Measurements from ENCODE around the gene LAMC3.
"Not testable (repeated sequence)": the region's sequence is repeated elsewhere in the genome, so short reads cannot be mapped to it uniquely, and the experiment has no call there.

The LAMC3 gene

GRCh38 chr9:131097126-131097947 lies 88.4 kb downstream of the LAMC3 start:
- no peak for DNase-seq (ENCODE audit: low spot score)

DNA sequence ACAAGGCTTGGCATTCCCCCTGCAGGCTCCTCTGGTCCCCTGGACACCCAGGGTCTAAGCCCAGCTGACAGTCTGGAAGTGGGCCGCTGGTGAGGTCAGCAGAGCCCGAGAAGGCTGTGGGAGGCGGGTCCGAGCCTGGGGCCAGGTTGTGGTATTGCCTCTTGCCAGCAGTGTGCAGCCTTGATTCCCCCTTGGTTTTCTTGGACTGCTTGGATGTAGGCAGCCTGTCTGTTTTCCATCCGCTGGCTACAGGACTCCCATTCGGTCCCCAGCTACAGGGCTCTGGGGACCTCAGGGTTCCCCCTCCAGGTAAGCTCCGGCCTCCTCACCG lies 88.9 kb downstream of the LAMC3 start:
- no peak for DNase-seq (ENCODE audit: low spot score)

DNA sequence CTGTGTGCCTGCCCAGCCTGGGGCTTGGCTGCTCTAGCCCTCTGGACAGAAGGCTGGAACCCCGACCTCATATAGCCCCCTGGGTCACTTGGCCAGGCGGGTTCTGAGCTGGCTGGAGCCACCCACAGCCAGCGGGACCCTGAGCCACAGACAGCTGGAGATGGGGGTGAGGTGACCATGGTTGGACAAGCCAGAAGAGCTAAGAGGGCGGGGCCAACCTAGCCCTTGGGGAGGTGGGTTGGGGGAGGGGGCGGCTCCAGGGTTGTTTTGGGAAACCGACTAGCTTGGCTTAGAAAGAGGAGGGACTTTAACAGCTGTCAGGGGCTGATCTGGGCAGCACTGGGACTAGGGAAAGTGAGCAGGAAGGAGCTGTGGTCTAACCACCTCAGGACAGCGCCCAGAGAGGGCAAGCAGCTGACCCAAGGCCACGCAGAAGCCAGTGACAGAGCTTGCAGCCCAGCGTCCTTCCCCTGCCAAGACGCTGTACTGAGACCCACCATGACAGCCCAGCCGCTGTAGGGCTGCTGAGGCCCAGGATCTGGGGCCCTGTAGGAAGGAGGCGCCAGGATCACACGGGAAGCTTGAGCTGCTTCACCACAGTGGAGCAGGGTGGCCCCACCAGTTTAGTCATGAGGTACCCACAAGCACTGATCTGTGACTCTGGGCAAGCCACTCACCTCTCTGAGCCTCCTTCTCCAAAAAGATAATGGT lies 89.6 kb downstream of the LAMC3 start:
- no peak for DNase-seq (ENCODE audit: low spot score)

DNA sequence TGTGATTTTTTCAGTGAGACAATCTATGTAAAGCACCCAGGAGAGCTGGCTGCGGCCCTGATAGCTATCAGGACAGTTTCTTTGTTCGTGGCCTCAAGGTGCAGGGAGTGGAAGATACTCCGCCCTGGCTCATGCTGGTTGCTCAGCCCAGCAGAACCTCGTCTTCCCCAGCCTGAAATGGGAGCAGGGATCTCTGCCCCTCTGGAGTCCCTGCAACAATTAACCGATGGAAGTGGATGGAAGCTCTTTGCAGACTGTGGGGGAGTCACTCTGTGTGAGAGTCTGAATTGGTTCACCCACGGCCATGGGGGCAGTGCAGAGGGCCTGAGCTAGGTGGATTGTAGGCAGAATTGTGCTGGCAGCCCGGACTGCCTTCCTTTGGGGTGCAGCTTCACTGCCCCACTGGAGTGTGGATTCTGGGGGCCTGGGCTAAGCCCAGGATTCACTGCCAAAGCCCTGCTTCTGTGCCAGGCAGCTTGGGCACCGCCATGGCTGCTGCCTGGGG lies 90.2 kb downstream of the LAMC3 start:
- DNase-seq (ENCODE audit: low spot score) = no peak

DNA sequence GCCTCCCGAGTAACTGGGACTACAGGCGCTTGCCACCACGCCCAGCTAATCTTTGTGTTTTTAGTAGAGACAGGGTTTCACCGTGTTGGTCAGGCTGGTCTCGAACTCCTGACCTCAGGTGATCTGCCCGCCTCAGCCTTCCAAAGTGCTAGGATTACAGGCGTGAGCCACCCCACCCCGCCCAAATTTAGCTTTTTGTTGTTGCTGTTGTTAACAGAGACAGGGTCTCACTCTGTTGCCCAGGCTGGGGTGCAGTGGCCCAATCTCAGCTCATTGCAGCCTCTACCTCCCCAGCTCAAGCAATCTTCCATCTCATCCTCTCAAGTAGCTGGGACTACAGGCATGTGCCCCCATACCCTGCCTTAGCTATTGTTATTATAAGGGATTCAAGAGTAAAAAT lies 90.9 kb downstream of the LAMC3 start:
- DNase-seq (ENCODE audit: low spot score) = not testable (repeated sequence)

GRCh38 chr9:131100445-131100844 lies 91.5 kb downstream of the LAMC3 start:
- DNase-seq (ENCODE audit: low spot score) = no peak

DNA sequence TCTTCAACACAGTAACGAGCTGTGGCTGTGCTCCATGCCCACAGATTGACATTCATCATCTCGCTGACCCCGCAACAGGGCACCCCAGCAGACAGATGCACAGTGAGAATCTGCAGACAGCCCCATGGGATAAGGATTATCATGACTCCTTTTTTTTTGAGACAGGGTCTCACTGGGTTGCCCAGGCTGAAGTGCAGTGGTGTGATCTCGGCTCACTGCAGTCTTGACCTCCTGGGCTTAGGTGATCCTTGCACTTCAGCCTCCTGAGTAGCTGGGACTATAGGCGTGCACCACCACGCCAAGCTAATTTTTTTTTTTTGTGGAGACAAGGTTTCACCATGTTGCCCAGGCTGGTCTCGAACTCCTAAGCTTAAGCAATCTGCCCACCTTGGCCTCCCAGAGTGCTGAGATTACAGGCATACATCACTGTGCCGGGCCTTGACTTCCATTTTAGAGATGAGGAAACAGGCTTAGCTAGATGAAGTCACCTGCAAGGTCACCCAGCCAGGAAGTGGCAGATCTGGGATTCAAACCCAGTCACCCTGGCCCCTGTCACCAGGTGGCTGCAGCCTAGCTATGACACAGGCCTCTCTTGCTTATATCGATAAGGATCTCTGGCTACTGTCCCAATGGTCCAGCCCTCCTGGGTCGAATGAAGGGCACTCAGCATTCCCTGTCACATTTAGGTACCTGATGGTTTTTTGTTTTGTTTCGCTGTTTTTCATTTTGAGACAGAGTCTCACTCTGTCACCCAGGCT lies 92.4 kb downstream of the LAMC3 start:
- DNase-seq (ENCODE audit: low spot score) = no peak

- no peak for DNase-seq (ENCODE audit: low spot score)
Measured at GRCh38 chr9:131103024-131103423, 94.0 kb downstream of the LAMC3 start.

- no peak for DNase-seq (ENCODE audit: low spot score)
Measured at GRCh38 chr9:131103535-131103934, 94.6 kb downstream of the LAMC3 start.

- DNase-seq (ENCODE audit: low spot score) = no peak
Measured at GRCh38 chr9:131104016-131104740, 95.2 kb downstream of the LAMC3 start.

- DNase-seq (ENCODE audit: low spot score) = no peak
Measured at GRCh38 chr9:131105952-131106351, 97.0 kb downstream of the LAMC3 start.

GRCh38 chr9:131107760-131108159 lies 98.8 kb downstream of the LAMC3 start:
- DNase-seq (ENCODE audit: low spot score) = no peak

GRCh38 chr9:131111186-131111853 lies 102.3 kb downstream of the LAMC3 start:
- no peak for DNase-seq (ENCODE audit: low spot score)

DNA sequence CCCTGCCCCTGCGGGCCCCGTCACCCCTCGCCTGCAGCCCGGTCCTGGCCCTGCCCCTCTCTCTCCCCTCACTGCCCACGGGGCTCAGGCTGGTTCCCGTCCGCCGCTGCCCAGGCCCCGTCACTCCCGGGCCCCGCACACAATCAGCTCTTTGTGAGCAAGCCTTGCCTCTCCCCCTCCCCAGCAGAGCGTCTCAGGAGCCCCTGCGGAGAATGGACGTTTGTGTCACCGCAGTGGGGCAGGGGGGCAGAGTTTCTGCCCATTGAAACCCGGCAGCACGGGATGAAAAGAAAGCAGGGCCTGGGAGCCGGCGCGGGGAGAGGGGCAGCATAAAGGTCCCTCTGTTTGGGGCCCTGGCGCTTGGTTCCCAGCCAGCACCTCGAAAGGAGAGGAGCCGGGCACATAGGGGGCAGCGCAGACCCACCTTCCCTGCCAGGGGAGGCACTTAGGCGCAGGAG lies 102.9 kb downstream of the LAMC3 start:
- DNase-seq (ENCODE audit: low spot score) = no peak

DNA sequence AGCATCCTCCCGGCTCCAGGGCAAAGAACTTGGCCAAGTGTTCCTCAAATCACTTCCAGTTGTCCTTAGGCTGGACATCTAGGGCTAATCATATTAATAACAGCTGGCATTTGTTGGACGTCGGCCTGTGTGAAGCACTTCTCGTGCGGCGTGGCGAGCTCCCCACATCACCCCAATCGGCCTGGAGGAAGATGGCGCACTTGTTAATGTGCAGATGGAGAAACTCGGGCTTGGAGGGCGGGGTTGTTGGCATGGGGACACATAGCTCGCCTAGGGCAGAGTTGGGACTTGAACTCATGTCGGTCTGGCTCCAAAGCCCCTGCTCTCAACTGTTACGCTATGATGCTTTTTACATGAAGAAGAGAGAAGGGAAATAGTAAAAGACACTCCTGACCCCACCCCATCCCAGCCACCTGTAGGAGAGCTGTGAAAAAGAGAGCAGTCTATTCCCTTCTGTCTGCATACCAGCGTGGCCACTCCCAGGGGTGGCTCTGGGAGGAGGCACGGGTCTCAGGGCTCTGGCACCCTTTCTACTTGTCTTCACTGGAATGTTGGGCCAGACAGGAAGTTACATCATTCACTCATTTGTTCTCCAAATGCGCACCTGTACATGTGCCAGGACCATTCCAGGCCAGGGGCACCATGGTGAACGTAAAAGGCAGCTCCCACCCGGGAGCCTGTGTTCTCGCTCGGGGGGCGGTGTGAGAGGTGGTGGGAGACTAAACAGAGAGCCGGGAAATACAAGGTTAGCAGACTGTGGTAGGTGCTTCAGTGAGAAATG lies 103.6 kb downstream of the LAMC3 start:
- no peak for DNase-seq (ENCODE audit: low spot score)

- no peak for DNase-seq (ENCODE audit: low spot score)
Measured at GRCh38 chr9:131113655-131114054, 104.7 kb downstream of the LAMC3 start.

- no peak for DNase-seq (ENCODE audit: low spot score)
Measured at GRCh38 chr9:131114084-131114535, 105.1 kb downstream of the LAMC3 start.

- not testable (repeated sequence) for DNase-seq (ENCODE audit: low spot score)
Measured at GRCh38 chr9:131115360-131115742, 106.4 kb downstream of the LAMC3 start.

DNA sequence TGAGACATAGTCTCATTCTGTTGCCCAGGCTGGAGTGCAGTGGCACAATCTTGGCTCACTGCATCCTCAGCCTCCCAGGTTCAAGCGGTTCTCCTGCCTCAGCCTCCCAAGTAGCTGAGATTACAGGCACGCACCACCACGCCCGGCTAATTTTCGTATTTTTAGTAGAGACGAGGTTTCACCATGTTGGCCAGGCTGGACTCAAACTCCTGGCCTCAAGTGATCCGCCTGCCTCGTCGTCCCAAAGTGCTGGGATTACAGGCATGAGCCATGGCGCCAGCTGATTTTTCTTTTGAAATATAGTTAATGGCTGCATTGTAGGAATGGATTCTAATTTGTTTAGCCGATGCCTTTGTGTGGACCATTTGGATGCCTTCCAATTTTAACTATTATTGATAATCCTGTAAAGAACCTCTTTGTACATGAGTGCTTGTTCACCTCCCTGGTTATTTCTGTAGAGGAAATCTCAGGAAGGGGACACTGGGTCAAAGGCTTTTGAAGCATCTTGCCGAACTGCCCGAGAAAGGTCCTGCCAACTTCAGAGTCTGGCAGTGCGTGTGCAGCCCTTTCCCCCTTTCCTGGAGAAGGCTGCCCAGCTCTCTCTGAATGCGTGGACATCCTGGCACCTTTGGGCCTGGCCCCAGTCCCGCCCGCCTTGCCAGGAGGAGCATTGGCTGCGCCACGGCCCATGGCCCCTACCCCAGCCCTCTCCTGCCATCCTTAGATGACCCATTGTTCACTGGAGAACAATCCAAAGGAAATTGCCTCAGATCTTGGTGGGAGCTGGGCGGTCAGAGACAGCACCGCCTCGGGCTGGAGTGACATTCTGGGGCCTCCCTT lies 107.5 kb downstream of the LAMC3 start:
- DNase-seq (ENCODE audit: low spot score) = no peak

Measured in left forelimb (tissue), 1 donor.